Heart left ventricle (tissue), 16 donors: ENCODE results near the gene MSANTD1. TPM values are rescaled to one million over a fixed set of nuclear protein-coding genes. Genes with fewer than 3 reads are reported as not detected.

Source experiments
- ATAC-seq, 4 donors: fragments of 200-7000 bp; cut with Tn5 transposase; one replicate each; pipeline ENCODE4 v1.9.1; 2020 to 2022; ENCODE audit warnings: moderate library complexity in 4 of 4, mild to moderate bottlenecking in 3 of 4, moderate number of reproducible peaks in 1 of 4
- DNase-seq, 5 donors: peaks; one replicate each; pipeline ENCODE4 v3.0.0-alpha.2; 2020
- H3K27ac ChIP-seq, 12 donors: fragments of 200-600 bp; sonication (generic) in 4 of 12; one replicate each; pipeline versions ENCODE4 v1.5.0 to v1.8.0; 2016 to 2022; ENCODE audit warnings: mild to moderate bottlenecking in 2 of 12
- H3K27me3 ChIP-seq, 9 donors: fragments of 200-600 bp; sonication (generic) in 2 of 9; one replicate each; pipeline versions ENCODE4 v1.5.1 to v1.8.0; 2016 to 2022; ENCODE audit warnings: mild to moderate bottlenecking in 3 of 9
- H3K36me3 ChIP-seq, 9 donors: fragments of 200-600 bp; sonication (generic) in 2 of 9; one replicate each; pipeline versions ENCODE4 v1.5.0 to v1.8.0; 2018 to 2022; ENCODE audit warnings: mild to moderate bottlenecking in 2 of 9
- H3K4me1 ChIP-seq, 12 donors: fragments of 200-600 bp; sonication (generic) in 4 of 12; one replicate each; pipeline versions ENCODE4 v1.5.0 to v1.8.0; 2016 to 2022; ENCODE audit warnings: mild to moderate bottlenecking in 3 of 12
- H3K4me3 ChIP-seq, 12 donors: fragments of 200-600 bp; sonication (generic) in 4 of 12; one replicate each; pipeline versions ENCODE4 v1.5.0 to v1.8.0; 2017 to 2022; ENCODE audit warnings: mild to moderate bottlenecking in 9 of 12, moderate library complexity in 4 of 12
- H3K9me3 ChIP-seq, 12 donors: fragments of 200-600 bp; sonication (generic) in 4 of 12; one replicate each; pipeline versions ENCODE4 v1.5.0 to v1.8.0; 2016 to 2022; ENCODE audit warnings: mild to moderate bottlenecking in 1 of 12
- POLR2A ChIP-seq, 2 donors: fragments of 450-650 bp; IDR thresholded peaks; one replicate each; pipeline ENCODE4 v1.6.1; 2017; ENCODE audit warnings: antibody characterized with exemption in 2 of 2, mild to moderate bottlenecking in 2 of 2, moderate library complexity in 2 of 2
- WGBS, 4 donors: extraction: QIAGEN DNeasy Blood & Tissue Kit in 2 of 4; methylation state at CpG; one replicate each; pipeline versions ENCODE4 v1.1.5 to v1.1.7; 2013 to 2018; 5-methylcytosine and 5-hydroxymethylcytosine counted together
- intact Hi-C, 10 donors: fragments of 100-400 bp; cut with DNase I; formaldehyde crosslinking; loops; one replicate each; pipeline versions ENCODE4 v1.11.1 to v1.14.2; 2022
- long read RNA-seq, 3 donors: library from polyadenylated mRNA; unstranded; transcript quantifications; one replicate each; pipeline ENCODE4 v2.0.0, GENCODE V29; 2020 to 2021
- polyA plus RNA-seq, 2 donors: library from polyadenylated mRNA; stranded (reverse); fragments of 200-250 nt; gene quantifications; one replicate each; pipeline ENCODE4 v1.2.3, GENCODE V29; 2013
- total RNA-seq, 9 donors: library from RNA; depleted of rRNA in 2 of 9; stranded (reverse); fragments of >200 nt in 2 of 9; fragmentation: NEBNext Ultra II Directional in 3 of 9; extraction: Animal tissue kit (Norgen Biotek cat#: 25700) in 3 of 9; gene quantifications; one replicate each; pipeline versions ENCODE4 v1.1.0 to v1.2.4, GENCODE V29; 2016 to 2023
- TF ChIP-seq, protein P1 (sequence below), 12 donors: fragments of 200-600 bp; sonication (generic) in 4 of 12; IDR thresholded peaks; one replicate each; pipeline versions ENCODE4 v1.5.0 to v1.8.0; 2018 to 2022; ENCODE audit warnings: antibody characterized with exemption in 12 of 12, mild to moderate bottlenecking in 5 of 12
- donor health status: ischemic (EF 13 %, LVEDD 7.1; RV severe dilation, severe dysfunction).
- donor health status: healthy with polysubstance abuse.
- donor health status: DM: no; HTN: yes; CAD: no.
- donor health status: DM: no; HTN: no; CAD: no.
- donor health status: ischemic (EF 25% LVEDD 6.9; RV normal size, moderate dysfunction).
- donor health status: ischemic (EF 25% LVEDD 5.7; RV mildly dilated, moderate dysfunction).
- donor health status: healthy.
- donor health status: DM: yes; HTN: yes; CAD: no.
- donor health status: ischemic (EF 35%, LVEDD 5.7; RV mildly dilated, moderate dysfunction).
- donor health status: nonischemic (EF 11% LVEDD 7.7; RV severe dilation, severe dysfunction).
- donor health status: DM: yes; HTN: yes; CAD: no.
- donor health status: PGD.
- donor health status: ischemic (EF 29% LVEDD 5.4; RV normal size, mild dysfunction).
- donor health status: nonischemic (EF 23%, LVEDD 6.1; RV moderate dilation, normal function).

Gene MSANTD1
- total RNA-seq = under 1 TPM in 7 of 9 donors, not detected in 2; 0.30 to 0.93 (median 0.45) TPM
- under 1 TPM; 0.33 to 0.34 TPM for polyA plus RNA-seq
- long read RNA-seq, donor 1 = 0 reads
- long read RNA-seq, donor 2 = 0 reads
- long read RNA-seq, donor 3 = 0 reads

DNA sequence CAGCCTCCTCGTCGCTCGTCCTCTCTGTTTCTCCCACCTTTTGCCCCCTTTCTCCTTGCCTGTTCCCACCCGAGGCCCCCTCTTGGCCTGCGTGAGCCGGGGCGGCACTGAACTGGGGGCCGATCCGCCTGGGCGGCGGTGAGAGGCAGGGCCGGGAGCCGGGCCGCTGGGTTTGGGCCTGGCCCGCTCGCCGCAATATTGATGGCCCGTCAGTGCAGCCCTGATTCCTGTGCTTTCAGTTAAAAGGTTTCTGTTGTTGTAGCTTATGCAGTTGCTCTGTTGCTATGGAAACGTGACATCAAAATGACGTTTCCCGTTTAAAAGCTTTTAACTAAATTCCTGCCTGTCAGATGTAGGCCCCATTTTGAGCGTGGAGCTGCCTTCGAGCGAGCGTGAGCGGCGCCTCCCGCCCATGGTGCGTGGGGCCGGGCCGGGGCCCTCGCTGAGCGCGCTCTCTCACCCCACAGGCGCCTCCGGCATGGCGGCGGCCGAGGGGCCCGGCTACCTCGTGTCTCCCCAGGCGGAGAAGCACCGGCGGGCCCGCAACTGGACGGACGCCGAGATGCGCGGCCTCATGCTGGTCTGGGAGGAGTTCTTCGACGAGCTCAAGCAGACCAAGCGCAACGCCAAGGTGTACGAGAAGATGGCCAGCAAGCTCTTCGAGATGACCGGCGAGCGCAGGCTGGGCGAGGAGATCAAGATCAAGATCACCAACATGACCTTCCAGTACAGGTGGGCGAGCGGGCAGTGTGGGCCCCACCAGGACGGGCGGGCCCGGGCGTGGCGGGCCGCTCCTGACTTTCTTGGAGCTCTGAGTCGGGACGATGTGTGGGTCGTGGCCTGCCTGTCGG is at the start of gene MSANTD1:
TSS of gene MSANTD1 (plus strand) at position 349 of the 851 bp plus-strand sequence. CDS start at position 413, 64 bp downstream.
- Histone ChIP-seq H3K27me3 (no peaks in the 10 kb centered on the region), H3K4me3 (no peak within 1 kb of the TSS), H3K9me3 (no peaks in the 10 kb centered on the region), H3K36me3 (no peaks in the 10 kb centered on the region), H3K27ac (no peak within 1 kb of the TSS), H3K4me1 (no peaks in the 10 kb centered on the region)
- TF ChIP-seq, protein P1, sequence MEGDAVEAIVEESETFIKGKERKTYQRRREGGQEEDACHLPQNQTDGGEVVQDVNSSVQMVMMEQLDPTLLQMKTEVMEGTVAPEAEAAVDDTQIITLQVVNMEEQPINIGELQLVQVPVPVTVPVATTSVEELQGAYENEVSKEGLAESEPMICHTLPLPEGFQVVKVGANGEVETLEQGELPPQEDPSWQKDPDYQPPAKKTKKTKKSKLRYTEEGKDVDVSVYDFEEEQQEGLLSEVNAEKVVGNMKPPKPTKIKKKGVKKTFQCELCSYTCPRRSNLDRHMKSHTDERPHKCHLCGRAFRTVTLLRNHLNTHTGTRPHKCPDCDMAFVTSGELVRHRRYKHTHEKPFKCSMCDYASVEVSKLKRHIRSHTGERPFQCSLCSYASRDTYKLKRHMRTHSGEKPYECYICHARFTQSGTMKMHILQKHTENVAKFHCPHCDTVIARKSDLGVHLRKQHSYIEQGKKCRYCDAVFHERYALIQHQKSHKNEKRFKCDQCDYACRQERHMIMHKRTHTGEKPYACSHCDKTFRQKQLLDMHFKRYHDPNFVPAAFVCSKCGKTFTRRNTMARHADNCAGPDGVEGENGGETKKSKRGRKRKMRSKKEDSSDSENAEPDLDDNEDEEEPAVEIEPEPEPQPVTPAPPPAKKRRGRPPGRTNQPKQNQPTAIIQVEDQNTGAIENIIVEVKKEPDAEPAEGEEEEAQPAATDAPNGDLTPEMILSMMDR (IDR thresholded peaks at IDR 0.05) = no peak
- no peak for TF ChIP-seq POLR2A (IDR thresholded peaks at IDR 0.05)
- WGBS, 4 donors = 92 to 94% (median 93%) methylated on average over 48 to 72 of the region's 72 CpGs
- ATAC-seq (no peak), DNase-seq (peak in 2 of 5 donors; percentile 16 to 53)
- intact Hi-C loops = no loop called here

- H3K9me3 ChIP-seq = no peaks in the 10 kb centered on the region
- peaks cover 0 to 45% (median 0%) of the 10 kb centered on the region in 12 donors for H3K4me1 ChIP-seq
- H3K36me3 ChIP-seq = peaks cover 0 to 75% (median 61%) of the 10 kb centered on the region in 9 donors
- H3K4me3 ChIP-seq = no peak overlapping the region
- H3K27me3 ChIP-seq = no peaks in the 10 kb centered on the region
- ATAC-seq (peak in 2 of 4 donors; percentile 42 to 58), DNase-seq (no peak)
- no peak overlapping the region for H3K27ac ChIP-seq
- no peak for TF ChIP-seq POLR2A (IDR thresholded peaks at IDR 0.05)
- TF ChIP-seq, protein P1 (IDR thresholded peaks at IDR 0.05) = no peak
- intact Hi-C loops = loop anchor here in 5 of 10 donors (10.0 kb wide), 1 partner anchor 245 kb away; the partner anchor contains the start of gene HGFAC (in 5 of the 5)
- 92 to 97% (median 95%) methylated on average over 17 of the region's 17 CpGs for whole genome bisulfite sequencing, 4 donors
Observed at GRCh38 chr4:3199653-3200422, 49.1 kb upstream of the MSANTD1 start.

- Histone ChIP-seq H3K4me1 (peaks cover 0 to 45% (median 0%) of the 10 kb centered on the region in 12 donors), H3K9me3 (no peaks in the 10 kb centered on the region), H3K36me3 (peaks cover 0 to 71% (median 56%) of the 10 kb centered on the region in 9 donors), H3K4me3 (no peak overlapping the region), H3K27me3 (no peaks in the 10 kb centered on the region), H3K27ac (peak overlapping the region in 1 of 12 donors; percentile 75)
- TF ChIP-seq POLR2A (IDR thresholded peaks at IDR 0.05) = no peak
- TF ChIP-seq, protein P1 (IDR thresholded peaks at IDR 0.05) = no peak
- WGBS, 4 donors = 84 to 92% (median 90%) methylated on average over 8 of the region's 8 CpGs
- DNase-seq = no peak
- no peak for ATAC-seq
- intact Hi-C loops = loop anchor here in 1 of 10 donors (10.0 kb wide), 1 partner anchor 244 kb away; the partner anchor contains the start of gene HGFAC
Observed at GRCh38 chr4:3200423-3201090, 48.4 kb upstream of the MSANTD1 start.
